GM18517 (cell line): ENCODE data around the gene DMAC2.
"Not testable (repeated sequence)": the region's sequence is repeated elsewhere in the genome, so short reads cannot be mapped to it uniquely, and the experiment has no call there.

ENCODE experiments used
- ATAC-seq: cut with Tn5 transposase; IDR thresholded peaks from one replicate; pipeline ENCODE4 v1.9.1; 2021; ENCODE audit warnings: mild to moderate bottlenecking, moderate library complexity; ENCODE audit not compliant: unreplicated experiment

Gene DMAC2

DNA sequence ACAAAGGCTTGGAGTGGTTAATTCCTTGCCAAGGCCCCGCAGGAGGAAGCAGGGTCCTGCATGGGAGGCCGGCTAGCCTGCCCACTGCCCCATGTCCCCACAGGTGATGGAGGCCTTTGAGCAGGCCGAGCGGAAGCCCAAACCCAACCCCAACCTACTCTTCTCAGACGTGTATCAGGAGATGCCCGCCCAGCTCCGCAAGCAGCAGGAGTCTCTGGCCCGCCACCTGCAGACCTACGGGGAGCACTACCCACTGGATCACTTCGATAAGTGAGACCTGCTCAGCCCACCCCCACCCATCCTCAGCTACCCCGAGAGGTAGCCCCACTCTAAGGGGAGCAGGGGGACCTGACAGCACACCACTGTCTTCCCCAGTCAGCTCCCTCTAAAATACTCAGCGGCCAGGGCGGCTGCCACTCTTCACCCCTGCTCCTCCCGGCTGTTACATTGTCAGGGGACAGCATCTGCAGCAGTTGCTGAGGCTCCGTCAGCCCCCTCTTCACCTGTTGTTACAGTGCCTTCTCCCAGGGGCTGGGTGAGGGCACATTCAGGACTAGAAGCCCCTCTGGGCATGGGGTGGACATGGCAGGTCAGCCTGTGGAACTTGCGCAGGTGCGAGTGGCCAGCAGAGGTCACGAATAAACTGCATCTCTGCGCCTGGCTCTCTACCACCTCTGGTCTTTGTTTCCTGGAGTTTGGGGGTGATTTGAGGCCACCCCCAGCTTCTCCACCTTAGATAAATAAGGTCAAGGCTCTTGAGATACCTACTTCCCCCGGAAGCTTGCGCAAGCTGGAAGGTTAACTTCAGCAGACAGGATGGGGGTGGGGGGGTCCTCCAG, 15.2 kb downstream of the DMAC2 start:
- no peak for ATAC-seq

DNA sequence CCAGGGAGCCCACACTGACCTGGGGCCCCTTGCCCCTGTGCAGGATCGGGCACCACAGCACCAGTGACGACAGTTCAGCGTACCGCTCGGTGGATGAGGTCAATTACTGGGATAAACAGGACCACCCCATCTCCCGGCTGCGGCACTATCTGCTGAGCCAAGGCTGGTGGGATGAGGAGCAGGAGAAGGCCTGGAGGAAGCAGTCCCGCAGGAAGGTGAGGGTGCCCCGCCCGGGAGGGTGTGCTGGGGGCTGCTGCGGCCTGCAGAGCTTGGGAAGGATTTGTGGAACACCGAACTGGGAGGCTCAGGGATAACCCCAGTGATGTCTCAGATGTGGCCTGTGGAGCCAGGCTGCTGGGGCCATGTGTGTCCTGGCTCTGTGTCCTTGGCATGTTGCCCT, 16.8 kb downstream of the DMAC2 start:
- ATAC-seq, result no peak

DNA sequence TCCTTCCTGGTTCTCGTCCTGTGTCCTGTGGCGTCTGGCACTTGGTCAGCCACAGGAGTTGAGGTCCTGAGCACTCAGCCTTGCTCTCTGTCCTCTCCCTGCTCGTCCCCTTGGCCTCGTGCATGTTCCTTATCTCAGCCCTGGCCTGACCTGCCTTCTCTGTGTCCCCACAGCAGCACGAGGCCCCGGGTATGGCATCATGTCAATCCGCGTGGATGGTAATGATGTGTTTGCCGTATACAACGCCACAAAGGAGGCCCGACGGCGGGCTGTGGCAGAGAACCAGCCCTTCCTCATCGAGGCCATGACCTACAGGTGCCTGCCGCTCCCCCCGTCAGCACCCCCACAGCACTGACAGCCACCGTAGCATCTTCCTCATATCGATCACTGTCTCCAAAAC, 17.3 kb downstream of the DMAC2 start:
- no peak for ATAC-seq

GRCh38 chr19:41421973-41422372, 17.7 kb downstream of the DMAC2 start:
- ATAC-seq, result no peak

GRCh38 chr19:41421314-41421713, 18.4 kb downstream of the DMAC2 start:
- ATAC-seq, result no peak

- no peak for ATAC-seq
Measured at GRCh38 chr19:41420101-41420880, 19.4 kb downstream of the DMAC2 start.

DNA sequence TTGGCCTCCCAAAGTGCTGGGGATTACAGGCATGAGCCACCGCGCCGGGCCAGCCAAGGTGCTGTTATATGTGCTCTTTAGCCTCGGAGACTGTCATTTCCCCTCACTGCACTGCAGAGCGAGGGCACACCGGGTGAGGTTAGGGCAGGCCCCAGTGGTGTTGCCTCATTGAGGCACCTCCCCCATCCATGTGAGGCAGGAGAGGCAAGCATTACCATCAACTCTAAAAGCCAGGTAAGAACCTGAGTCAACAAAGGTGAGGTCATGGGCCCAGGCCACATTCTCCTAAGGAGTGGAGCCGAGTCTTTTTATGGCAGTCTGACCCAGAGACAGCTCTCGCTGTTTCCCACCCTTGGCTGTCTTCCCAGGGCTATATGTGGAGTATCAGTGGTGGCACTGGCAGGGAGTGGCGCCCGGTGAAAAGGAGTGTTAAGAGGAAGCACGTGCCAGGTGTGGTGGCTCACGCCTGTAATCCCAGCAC, 23.5 kb downstream of the DMAC2 start:
- ATAC-seq, result no peak

GRCh38 chr19:41415154-41415571, 24.5 kb downstream of the DMAC2 start:
- ATAC-seq, result no peak

GRCh38 chr19:41414461-41414860, 25.3 kb downstream of the DMAC2 start:
- no peak for ATAC-seq

- no peak for ATAC-seq
Measured at GRCh38 chr19:41413947-41414346, 25.8 kb downstream of the DMAC2 start.

GRCh38 chr19:41412953-41413352, 26.8 kb downstream of the DMAC2 start:
- no peak for ATAC-seq

- ATAC-seq, result no peak
Measured at GRCh38 chr19:41411968-41412265, 27.8 kb downstream of the DMAC2 start.

DNA sequence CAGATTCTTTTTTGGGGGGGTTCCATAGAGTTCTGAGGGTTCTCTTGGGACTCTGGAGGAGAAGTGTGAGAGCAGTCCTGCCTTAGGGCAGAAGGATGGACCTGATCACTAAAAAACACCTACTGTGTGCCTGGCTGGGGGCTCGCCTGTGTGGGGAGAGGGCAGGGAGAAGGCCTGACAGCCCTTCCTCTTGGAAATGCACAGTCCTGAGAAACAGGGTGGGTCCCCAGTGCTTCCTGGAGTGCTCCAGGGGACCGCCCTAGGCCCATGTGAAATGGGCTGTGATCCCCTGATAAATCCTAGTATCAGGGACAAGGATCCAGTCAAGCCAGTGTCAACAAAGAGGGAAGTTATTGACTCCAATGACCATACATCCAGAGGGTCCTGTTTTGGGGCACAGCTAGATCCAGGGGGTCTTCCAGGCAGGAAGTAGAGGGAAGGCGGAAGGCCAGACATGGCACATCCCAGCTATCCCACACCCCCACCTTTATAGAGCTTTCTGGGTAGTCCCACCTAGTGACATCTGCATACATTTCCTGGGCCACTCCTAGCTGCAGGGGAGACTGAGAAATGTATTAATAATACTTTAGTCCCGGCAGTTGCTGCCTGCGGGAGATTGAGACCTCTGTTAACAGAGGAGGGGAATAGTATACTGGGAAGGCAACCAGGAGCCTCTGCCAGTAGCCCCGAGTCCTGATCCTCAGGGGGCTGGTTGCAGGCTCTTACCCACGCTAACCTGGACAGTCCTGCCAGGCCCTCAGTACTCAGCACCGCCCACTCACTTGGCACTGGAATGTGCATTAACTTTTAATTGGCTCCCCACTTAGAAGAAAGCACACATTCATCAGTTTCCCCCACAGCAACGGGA, 28.4 kb downstream of the DMAC2 start:
- no peak for ATAC-seq

DNA sequence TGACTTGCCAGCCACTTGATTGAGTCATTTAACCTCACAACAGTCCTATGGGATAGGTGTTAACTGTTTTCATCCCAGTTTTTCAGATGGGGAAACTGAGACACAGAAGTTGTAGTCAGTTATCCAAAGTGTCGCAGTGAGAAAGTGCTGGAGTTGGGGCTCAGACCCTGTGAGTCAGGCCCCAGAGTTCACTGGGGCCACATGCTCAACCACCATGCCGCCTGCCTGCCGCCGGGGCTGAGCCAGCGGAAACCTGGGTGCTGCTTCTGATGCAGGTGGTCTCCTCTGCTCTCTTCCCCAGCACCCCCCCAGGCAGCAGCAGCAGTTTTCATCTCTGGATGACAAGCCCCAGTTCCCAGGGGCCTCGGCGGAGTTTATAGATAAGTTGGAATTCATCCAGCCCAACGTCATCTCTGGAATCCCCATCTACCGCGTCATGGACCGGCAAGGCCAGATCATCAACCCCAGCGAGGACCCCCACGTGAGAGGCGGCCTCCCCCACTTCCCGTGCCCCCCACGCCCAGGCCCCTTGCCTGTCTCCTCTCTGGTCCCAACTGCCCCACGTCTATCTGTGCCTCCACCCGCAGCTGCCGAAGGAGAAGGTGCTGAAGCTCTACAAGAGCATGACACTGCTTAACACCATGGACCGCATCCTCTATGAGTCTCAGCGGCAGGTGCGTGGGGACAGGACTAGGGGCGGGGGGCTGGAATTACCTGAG, 29.2 kb downstream of the DMAC2 start:
- ATAC-seq, result no peak

GRCh38 chr19:41409288-41409687, 30.4 kb downstream of the DMAC2 start:
- no peak for ATAC-seq

DNA sequence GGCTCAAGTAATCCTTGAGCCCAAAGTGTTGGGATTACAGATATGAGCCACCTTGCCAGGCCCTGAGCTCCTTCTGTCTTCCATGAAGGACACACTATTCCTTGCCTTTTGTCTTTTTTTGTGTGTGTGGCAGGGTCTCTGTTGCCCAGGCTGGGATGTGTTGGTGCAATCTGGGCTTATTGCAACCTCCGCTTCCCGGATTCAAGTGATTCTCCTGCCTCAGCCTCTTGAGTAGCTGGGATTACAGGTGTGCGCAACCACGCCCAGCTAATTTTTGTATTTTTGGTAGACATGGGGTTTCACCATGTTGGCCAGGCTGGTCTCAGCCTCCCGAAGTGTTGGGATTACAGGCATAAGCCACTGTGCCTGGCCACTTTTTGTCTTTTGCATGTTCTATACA, 30.9 kb downstream of the DMAC2 start:
- not testable (repeated sequence) for ATAC-seq

- ATAC-seq, result no peak
Measured at GRCh38 chr19:41408256-41408655, 31.5 kb downstream of the DMAC2 start.

DNA sequence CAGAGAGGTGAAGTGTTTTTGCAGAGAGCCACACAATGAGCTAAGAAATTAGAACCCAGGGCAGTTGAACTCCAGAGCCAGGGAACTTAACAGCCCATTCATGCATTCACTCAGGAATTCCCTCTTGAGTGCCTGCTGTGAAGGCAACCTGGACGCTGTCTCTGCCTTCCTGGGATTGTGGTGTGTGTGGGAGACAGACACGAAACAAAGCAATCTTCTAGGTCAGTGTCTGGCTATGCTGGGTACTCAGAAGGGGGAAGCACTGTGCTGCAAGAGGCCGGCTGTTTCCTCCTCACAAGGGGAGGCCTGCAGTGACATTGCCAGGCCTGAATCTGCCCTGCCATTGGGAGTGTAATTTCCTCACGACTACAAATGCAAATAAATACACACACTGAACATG, 32.4 kb downstream of the DMAC2 start:
- no peak for ATAC-seq

- ATAC-seq, result no peak
Measured at GRCh38 chr19:41405776-41406175, 33.9 kb downstream of the DMAC2 start.

DNA sequence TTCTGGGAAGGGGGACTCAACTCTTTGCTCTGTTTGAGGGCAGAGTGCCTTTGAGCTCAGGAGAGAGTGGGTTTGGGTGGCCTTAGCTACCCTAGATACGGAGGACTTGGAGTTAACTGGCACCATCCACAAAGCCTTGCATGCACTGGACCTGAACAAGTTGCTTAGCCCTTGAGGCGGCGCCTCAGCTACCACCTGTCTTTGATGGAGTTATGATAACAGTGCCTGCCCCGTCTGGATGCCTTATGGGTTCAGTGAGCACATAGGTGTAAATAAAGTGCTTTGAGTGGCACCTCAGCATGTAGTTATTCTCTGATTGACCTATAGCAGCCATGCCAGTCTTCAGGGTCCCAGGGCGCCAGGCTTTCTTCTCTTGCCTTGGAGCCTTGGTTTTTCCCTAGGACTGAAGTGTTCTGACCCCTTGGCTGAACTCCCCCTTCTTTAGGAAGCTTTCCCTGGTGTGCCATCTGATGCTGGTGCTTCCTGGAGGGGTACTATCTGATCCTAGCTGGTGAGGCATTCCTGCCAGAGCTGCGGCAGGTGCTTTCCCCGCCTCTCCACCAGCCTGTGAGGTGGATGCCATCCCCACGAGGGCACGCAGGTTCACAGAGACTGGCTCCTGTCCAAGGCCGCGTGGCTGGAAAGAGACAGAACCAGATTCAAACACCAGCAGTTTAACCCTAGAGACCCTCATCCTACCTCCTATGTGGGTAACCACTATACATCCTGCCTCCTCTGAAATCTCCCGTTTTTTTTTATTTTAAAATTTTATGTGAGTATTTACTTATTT, 36.3 kb downstream of the DMAC2 start:
- no peak for ATAC-seq
